NCI-H2029 treated with DMSO at 0.1 percent for 48 hours (cell line): ENCODE measurements around the gene TMEM203.

Experiments
- DNase-seq: peaks from one replicate; lab custom pipeline; 2025; lab: John Stamatoyannopoulos, UW

TMEM203 gene

GRCh38 chr9:137194388-137194787 is 11.1 kb downstream of the TMEM203 start:
- no peak for DNase-seq

- no peak for DNase-seq
Observed at GRCh38 chr9:137193771-137194170, 11.7 kb downstream of the TMEM203 start.

GRCh38 chr9:137192859-137193258 is 12.6 kb downstream of the TMEM203 start:
- no peak for DNase-seq

GRCh38 chr9:137192448-137192780 is 13.0 kb downstream of the TMEM203 start:
- DNase-seq: no peak

- DNase-seq: no peak
Observed at GRCh38 chr9:137191691-137192447, 13.6 kb downstream of the TMEM203 start.

- no peak for DNase-seq
Observed at GRCh38 chr9:137191245-137191644, 14.2 kb downstream of the TMEM203 start.

GRCh38 chr9:137190315-137190856 is 15.1 kb downstream of the TMEM203 start:
- no peak for DNase-seq

- DNase-seq: no peak
Observed at GRCh38 chr9:137189297-137190295, 15.9 kb downstream of the TMEM203 start.

- peak; percentile 46 for DNase-seq
Observed at GRCh38 chr9:137188490-137189296, 16.8 kb downstream of the TMEM203 start, which contains the start of the genes ANAPC2 and SSNA1. Gene ANAPC2, minus strand, starts transcription at chr9:137188560. Its CDS starts 28 bp downstream, at chr9:137188532. Gene SSNA1, plus strand, starts transcription at chr9:137188676. Its CDS starts 51 bp downstream, at chr9:137188727.

- no peak for DNase-seq
Observed at GRCh38 chr9:137188086-137188489, 17.4 kb downstream of the TMEM203 start.

- no peak for DNase-seq
Observed at GRCh38 chr9:137187386-137187785, 18.1 kb downstream of the TMEM203 start.

- DNase-seq: no peak
Observed at GRCh38 chr9:137186385-137186784, 19.1 kb downstream of the TMEM203 start.

GRCh38 chr9:137185921-137186320 is 19.5 kb downstream of the TMEM203 start:
- no peak for DNase-seq

GRCh38 chr9:137184881-137185660 is 20.4 kb downstream of the TMEM203 start:
- no peak for DNase-seq

GRCh38 chr9:137183980-137184595 is 21.4 kb downstream of the TMEM203 start:
- DNase-seq: no peak

- no peak for DNase-seq
Observed at GRCh38 chr9:137182836-137183235, 22.6 kb downstream of the TMEM203 start.

GRCh38 chr9:137181680-137182079 is 23.8 kb downstream of the TMEM203 start:
- no peak for DNase-seq

GRCh38 chr9:137180491-137180890 is 25.0 kb downstream of the TMEM203 start:
- no peak for DNase-seq

GRCh38 chr9:137179761-137180160 is 25.7 kb downstream of the TMEM203 start:
- no peak for DNase-seq

- no peak for DNase-seq
Observed at GRCh38 chr9:137178939-137179630, 26.4 kb downstream of the TMEM203 start.
